ENCODE results near the gene CRADD. TPM values are rescaled to one million over a fixed set of nuclear protein-coding genes. Genes with fewer than 3 reads are reported as not detected.

Gene CRADD
- 13.7 and 41.2 TPM in 2 replicates for total RNA-seq (ENCODE audit: low replicate concordance)

- peak within 1 kb of the TSS; percentile 96 for H3K4me3 Mint-ChIP-seq
- no peaks in the 10 kb centered on the region for H3K79me2 ChIP-seq (ENCODE audit: low read depth)
- peak within 1 kb of the TSS; percentile 100 for H3K27ac Mint-ChIP-seq
These were observed at the start of gene CRADD for GRCh38 chr12:93677195-93678064. Gene CRADD, plus strand, starts transcription at chr12:93677375.

DNA sequence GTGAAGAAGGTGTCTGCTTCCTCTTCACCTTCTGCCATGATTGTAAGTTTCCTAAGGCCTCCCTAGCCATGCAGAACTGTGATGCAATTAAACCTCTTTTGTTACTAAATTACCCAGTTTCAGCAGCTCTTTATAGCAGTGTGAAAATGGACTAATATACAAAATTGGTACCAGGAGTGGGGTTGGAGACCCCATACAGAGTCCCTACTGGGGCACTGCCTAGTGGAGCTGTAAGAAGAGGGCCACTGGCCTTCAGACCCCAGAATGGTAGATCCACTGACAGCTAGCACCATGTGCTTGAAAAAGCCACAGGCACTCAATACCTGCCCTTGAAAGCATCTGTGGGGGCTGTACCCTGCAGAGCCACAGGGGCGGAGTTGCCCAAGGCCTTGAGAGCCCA is 44.8 kb upstream of the CRADD start:
- H3K36me3 ChIP-seq, result no peaks in the 10 kb centered on the region
- no peaks in the 10 kb centered on the region for H3K27me3 ChIP-seq
- H3K9ac ChIP-seq, result no peak overlapping the region
- H4K20me1 ChIP-seq (ENCODE audit: low read depth), result no peaks in the 10 kb centered on the region
- H3K27me3 Mint-ChIP-seq (ENCODE audit: insufficient read depth, low read depth), result peaks cover 2% of the 10 kb centered on the region
- no peaks in the 10 kb centered on the region for H3K4me1 Mint-ChIP-seq
- H3K27ac ChIP-seq, result no peak overlapping the region
- H3K27ac Mint-ChIP-seq, result no peak overlapping the region
- DNase-seq (ENCODE audit: low spot score), result no peak
- H3K9me3 Mint-ChIP-seq, result peaks cover 9% of the 10 kb centered on the region
- no peaks in the 10 kb centered on the region for H3K36me3 Mint-ChIP-seq
- no peaks in the 10 kb centered on the region for H3K9me3 ChIP-seq (ENCODE audit: low read depth)
- H3F3A ChIP-seq (ENCODE audit: low read depth), result no peaks in the 10 kb centered on the region
- no peaks in the 10 kb centered on the region for H3K79me2 ChIP-seq (ENCODE audit: low read depth)
- H3K4me3 Mint-ChIP-seq, result no peak overlapping the region
- no peak overlapping the region for H3K4me3 ChIP-seq
- H3K4me1 ChIP-seq, result no peaks in the 10 kb centered on the region
- no peak overlapping the region for H3K4me2 ChIP-seq
- no peak overlapping the region for H2AFZ ChIP-seq (replicated peaks)
- TF ChIP-seq CTCF (IDR thresholded peaks at IDR 0.05) (no peak), EZH2 (IDR thresholded peaks at IDR 0.05) (no peak), EZH2phosphoT487 (IDR thresholded peaks at IDR 0.05) (no peak)

More at GRCh38 chr12:93677195-93678064, at the start of gene CRADD:
- peak within 1 kb of the TSS; percentile 97 for H3K27ac ChIP-seq
- H4K20me1 ChIP-seq (ENCODE audit: low read depth), result no peaks in the 10 kb centered on the region
- no peaks in the 10 kb centered on the region for H3K9me3 Mint-ChIP-seq
- TF ChIP-seq EZH2phosphoT487 (IDR thresholded peaks at IDR 0.05), result peak; percentile 7
- TF ChIP-seq EZH2 (IDR thresholded peaks at IDR 0.05), result peak; percentile 53
- no peak for TF ChIP-seq CTCF (IDR thresholded peaks at IDR 0.05)
- no peaks in the 10 kb centered on the region for H3K36me3 ChIP-seq
- peak; percentile 96 for DNase-seq (ENCODE audit: low spot score)
- peak within 1 kb of the TSS; percentile 94 for H2AFZ ChIP-seq (replicated peaks)
- peak within 1 kb of the TSS; percentile 90 for H3K4me2 ChIP-seq
- H3K4me1 Mint-ChIP-seq, result peaks cover 27% of the 10 kb centered on the region
- peaks cover 2% of the 10 kb centered on the region for H3K27me3 Mint-ChIP-seq (ENCODE audit: insufficient read depth, low read depth)
- peaks cover 11% of the 10 kb centered on the region for H3K4me1 ChIP-seq
- peaks cover 15% of the 10 kb centered on the region for H3F3A ChIP-seq (ENCODE audit: low read depth)
- no peaks in the 10 kb centered on the region for H3K27me3 ChIP-seq
- H3K4me3 ChIP-seq, result peak within 1 kb of the TSS; percentile 75
- H3K36me3 Mint-ChIP-seq, result peaks cover 4% of the 10 kb centered on the region
- H3K9ac ChIP-seq, result peak within 1 kb of the TSS; percentile 76
- no peaks in the 10 kb centered on the region for H3K9me3 ChIP-seq (ENCODE audit: low read depth)

GRCh38 chr12:93634416-93634815 is 42.8 kb upstream of the CRADD start:
- H3K4me1 Mint-ChIP-seq, result peaks cover 14% of the 10 kb centered on the region
- Histone ChIP-seq H3K9me3 (ENCODE audit: low read depth) (no peaks in the 10 kb centered on the region), H3K36me3 (no peaks in the 10 kb centered on the region), H4K20me1 (ENCODE audit: low read depth) (no peaks in the 10 kb centered on the region), H2AFZ (replicated peaks) (no peak overlapping the region), H3K27ac (no peak overlapping the region), H3K4me2 (no peak overlapping the region), H3K9ac (no peak overlapping the region), H3F3A (ENCODE audit: low read depth) (no peaks in the 10 kb centered on the region), H3K4me3 (no peak overlapping the region), H3K27me3 (no peaks in the 10 kb centered on the region), H3K4me1 (no peaks in the 10 kb centered on the region), H3K79me2 (ENCODE audit: low read depth) (no peaks in the 10 kb centered on the region)
- H3K27me3 Mint-ChIP-seq (ENCODE audit: insufficient read depth, low read depth), result peaks cover 2% of the 10 kb centered on the region
- DNase-seq (ENCODE audit: low spot score), result no peak
- H3K36me3 Mint-ChIP-seq, result no peaks in the 10 kb centered on the region
- H3K4me3 Mint-ChIP-seq, result no peak overlapping the region
- no peak for TF ChIP-seq EZH2phosphoT487 (IDR thresholded peaks at IDR 0.05)
- H3K27ac Mint-ChIP-seq, result no peak overlapping the region
- peaks cover 9% of the 10 kb centered on the region for H3K9me3 Mint-ChIP-seq

- Histone ChIP-seq H3K4me1 (no peaks in the 10 kb centered on the region), H3F3A (ENCODE audit: low read depth) (no peaks in the 10 kb centered on the region), H2AFZ (replicated peaks) (no peak overlapping the region), H3K9me3 (ENCODE audit: low read depth) (no peaks in the 10 kb centered on the region), H3K4me3 (no peak overlapping the region), H3K9ac (no peak overlapping the region), H3K4me2 (no peak overlapping the region), H4K20me1 (ENCODE audit: low read depth) (no peaks in the 10 kb centered on the region), H3K36me3 (no peaks in the 10 kb centered on the region), H3K27ac (no peak overlapping the region), H3K27me3 (no peaks in the 10 kb centered on the region), H3K79me2 (ENCODE audit: low read depth) (no peaks in the 10 kb centered on the region)
- Mint-ChIP-seq H3K27me3 (ENCODE audit: insufficient read depth, low read depth) (no peaks in the 10 kb centered on the region), H3K36me3 (no peaks in the 10 kb centered on the region), H3K4me3 (no peak overlapping the region), H3K27ac (no peak overlapping the region), H3K4me1 (peaks cover 17% of the 10 kb centered on the region), H3K9me3 (peaks cover 9% of the 10 kb centered on the region)
- TF ChIP-seq EZH2phosphoT487 (IDR thresholded peaks at IDR 0.05) (no peak), EZH2 (IDR thresholded peaks at IDR 0.05) (no peak), CTCF (IDR thresholded peaks at IDR 0.05) (no peak)
- DNase-seq (ENCODE audit: low spot score), result no peak
These were observed 40.5 kb upstream of the CRADD start for GRCh38 chr12:93636708-93637107.
